Prostate gland (tissue), 2 donors: ENCODE measurements around the gene HOXA10. TPM values are rescaled to one million over a fixed set of nuclear protein-coding genes. Genes with fewer than 3 reads are reported as not detected.

Source experiments
- DNase-seq: peaks from one replicate; pipeline ENCODE4 v3.0.0-alpha.2; 2019; ENCODE audit warnings: low spot score
- H3K27ac ChIP-seq, 2 donors: fragments of 200-600 bp; sonication (generic); 2 replicates each; pipeline ENCODE4 v1.5.1; 2017 to 2019
- H3K27me3 ChIP-seq: fragments of 200-600 bp; sonication (generic); replicated peaks from 2 replicates; pipeline ENCODE4 v1.5.1; 2019; ENCODE audit not compliant: insufficient read depth
- H3K36me3 ChIP-seq, 2 donors: fragments of 200-600 bp; sonication (generic); 1 replicate in 1 of 2; 2 replicates in 1 of 2; pipeline versions ENCODE4 v1.5.1 to v1.8.1; 2017 to 2019
- H3K4me1 ChIP-seq: fragments of 200-600 bp; sonication (generic); replicated peaks from 2 replicates; pipeline ENCODE4 v1.5.1; 2019
- H3K4me3 ChIP-seq, 2 donors: fragments of 200-600 bp; sonication (generic); 2 replicates each; pipeline ENCODE4 v1.5.1; 2017 to 2019
- H3K9me3 ChIP-seq: fragments of 200-600 bp; sonication (generic); 2 replicates; pipeline ENCODE4 v1.5.1; 2017
- CTCF ChIP-seq, 4 experiments: fragments of 200-600 bp in 2 of 4; fragments of 450-650 bp in 2 of 4; sonication (generic) in 2 of 4; IDR thresholded peaks; 1 replicate in 3 of 4; 2 replicates in 1 of 4; pipeline ENCODE4 v1.5.1; 2016 to 2019; ENCODE audit warnings: antibody characterized with exemption in 4 of 4, mild to moderate bottlenecking in 2 of 4, moderate library complexity in 2 of 4
- POLR2A ChIP-seq: fragments of 450-650 bp; IDR thresholded peaks from one replicate; pipeline ENCODE4 v1.6.1; 2016; ENCODE audit warnings: antibody characterized with exemption, mild to moderate bottlenecking
- POLR2AphosphoS5 ChIP-seq: sonication (generic); formaldehyde crosslinking; IDR thresholded peaks from one replicate; pipeline ENCODE4 v1.6.1; 2017; ENCODE audit warnings: antibody characterized with exemption
- WGBS: methylation state at CpG from one replicate; pipeline ENCODE4 v1.1.5; 2018; 5-methylcytosine and 5-hydroxymethylcytosine counted together
- intact Hi-C: fragments of 100-400 bp; cut with DNase I; formaldehyde crosslinking; loops from one replicate; pipeline ENCODE4 v1.14.2; 2022
- total RNA-seq, 2 donors: library from RNA; depleted of rRNA; stranded (reverse); fragments of >200 nt; gene quantifications; one replicate each; pipeline ENCODE4 v1.1.0, GENCODE V29; 2016

Gene HOXA10
- total RNA-seq, 2 donors from 2014 or later: 25.8 to 65.6 TPM

- H3K9me3 ChIP-seq: no peaks in the 10 kb centered on the region
- peak overlapping the region; percentile 62 to 72 for H3K27ac ChIP-seq
- H3K4me1 ChIP-seq: no peaks in the 10 kb centered on the region
- TF ChIP-seq POLR2AphosphoS5 (no peak), POLR2A (no peak), CTCF (IDR thresholded peaks at IDR 0.05) (no peak)
- WGBS: 41% methylated on average over 29 of the region's 29 CpGs
- DNase-seq: no peak
- peak overlapping the region; percentile 40 for H3K4me3 ChIP-seq
- H3K36me3 ChIP-seq: no peaks in the 10 kb centered on the region
- no peaks in the 10 kb centered on the region for H3K27me3 ChIP-seq
- intact Hi-C loops: no loop called here
These were observed 31.5 kb downstream of the HOXA10 start for GRCh38 chr7:27142580-27143022.

- peak overlapping the region; percentile 40 for H3K4me3 ChIP-seq
- no peaks in the 10 kb centered on the region for H3K4me1 ChIP-seq
- no peak overlapping the region for H3K27ac ChIP-seq
- WGBS: 74% methylated on average over 30 of the region's 30 CpGs
- no peak for TF ChIP-seq CTCF (IDR thresholded peaks at IDR 0.05)
- no peak for TF ChIP-seq POLR2AphosphoS5
- TF ChIP-seq POLR2A: no peak
- intact Hi-C loops: no loop called here
- no peaks in the 10 kb centered on the region for H3K9me3 ChIP-seq
- H3K27me3 ChIP-seq: no peaks in the 10 kb centered on the region
- no peaks in the 10 kb centered on the region for H3K36me3 ChIP-seq
- DNase-seq: no peak
These were observed 32.1 kb downstream of the HOXA10 start for GRCh38 chr7:27141923-27142579.

GRCh38 chr7:27141137-27141922 lies 32.8 kb downstream of the HOXA10 start:
- WGBS: 89% methylated on average over 18 of the region's 18 CpGs
- H3K4me1 ChIP-seq: no peaks in the 10 kb centered on the region
- no peak for TF ChIP-seq POLR2A
- no peak for TF ChIP-seq POLR2AphosphoS5
- TF ChIP-seq CTCF (IDR thresholded peaks at IDR 0.05): no peak
- no peaks in the 10 kb centered on the region for H3K36me3 ChIP-seq
- no peaks in the 10 kb centered on the region for H3K9me3 ChIP-seq
- DNase-seq: no peak
- H3K27ac ChIP-seq: no peak overlapping the region
- no peak overlapping the region for H3K4me3 ChIP-seq
- intact Hi-C loops: no loop called here
- no peaks in the 10 kb centered on the region for H3K27me3 ChIP-seq

DNA sequence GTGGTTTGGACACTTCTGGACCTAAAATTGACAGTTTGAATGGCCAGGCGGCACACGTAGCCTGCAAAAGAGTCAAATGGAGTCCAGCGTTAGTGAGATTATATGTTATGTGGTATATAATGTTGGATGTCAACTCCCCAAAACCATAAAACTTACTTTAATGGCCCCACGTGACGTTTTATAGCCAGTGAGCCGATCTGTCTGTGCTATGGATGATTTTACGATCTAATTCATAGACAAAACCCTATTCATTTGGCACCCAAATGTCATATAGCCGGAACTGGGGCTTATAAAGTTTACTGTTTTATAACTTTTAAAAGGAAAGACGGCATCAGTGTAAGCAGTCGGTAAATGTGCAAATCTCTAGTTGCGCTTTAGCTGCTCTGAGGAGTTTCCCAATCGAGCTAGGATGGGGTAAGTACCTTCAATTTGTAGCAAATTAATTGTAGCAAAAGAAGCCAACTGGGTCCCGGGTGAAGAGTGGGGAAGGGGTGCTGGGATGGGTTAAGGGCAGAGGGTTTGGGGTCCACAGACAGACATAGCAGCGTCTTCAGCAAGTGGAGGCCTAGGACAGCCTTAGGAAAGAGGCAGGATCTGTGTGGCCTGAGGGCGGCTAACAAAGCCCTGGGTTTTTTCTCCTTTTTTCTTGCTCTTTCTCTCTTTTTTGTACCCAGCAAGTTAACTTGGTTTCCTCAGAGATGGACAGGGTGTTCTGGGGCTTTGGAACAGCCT lies 33.8 kb downstream of the HOXA10 start:
- H3K4me1 ChIP-seq: no peaks in the 10 kb centered on the region
- TF ChIP-seq POLR2A (no peak), CTCF (IDR thresholded peaks at IDR 0.05) (no peak), POLR2AphosphoS5 (no peak)
- no peak overlapping the region for H3K4me3 ChIP-seq
- H3K27ac ChIP-seq: no peak overlapping the region
- H3K9me3 ChIP-seq: no peaks in the 10 kb centered on the region
- no peaks in the 10 kb centered on the region for H3K27me3 ChIP-seq
- 63% methylated on average over 15 of the region's 15 CpGs for WGBS
- DNase-seq: no peak
- intact Hi-C loops: no loop called here
- H3K36me3 ChIP-seq: no peaks in the 10 kb centered on the region
